Ovary (tissue), 3 donors: ENCODE results near the gene MIF4GD.

ENCODE experiments used
- POLR2A ChIP-seq: fragments of 450-650 bp; IDR thresholded peaks from one replicate; pipeline ENCODE4 v1.6.1; 2017; ENCODE audit warnings: antibody characterized with exemption, mild to moderate bottlenecking, moderate library complexity
- TF ChIP-seq, protein P1 (sequence below), 3 donors: fragments of 450-650 bp in 2 of 3; fragments of 200-600 bp in 1 of 3; IDR thresholded peaks; one replicate each; pipeline versions ENCODE4 v1.5.1 to v1.8.0; 2016 to 2022; ENCODE audit warnings: antibody characterized with exemption in 3 of 3, mild to moderate bottlenecking in 1 of 3
- donor health status: DM: no; HTN: no; CAD: no.

DNA sequence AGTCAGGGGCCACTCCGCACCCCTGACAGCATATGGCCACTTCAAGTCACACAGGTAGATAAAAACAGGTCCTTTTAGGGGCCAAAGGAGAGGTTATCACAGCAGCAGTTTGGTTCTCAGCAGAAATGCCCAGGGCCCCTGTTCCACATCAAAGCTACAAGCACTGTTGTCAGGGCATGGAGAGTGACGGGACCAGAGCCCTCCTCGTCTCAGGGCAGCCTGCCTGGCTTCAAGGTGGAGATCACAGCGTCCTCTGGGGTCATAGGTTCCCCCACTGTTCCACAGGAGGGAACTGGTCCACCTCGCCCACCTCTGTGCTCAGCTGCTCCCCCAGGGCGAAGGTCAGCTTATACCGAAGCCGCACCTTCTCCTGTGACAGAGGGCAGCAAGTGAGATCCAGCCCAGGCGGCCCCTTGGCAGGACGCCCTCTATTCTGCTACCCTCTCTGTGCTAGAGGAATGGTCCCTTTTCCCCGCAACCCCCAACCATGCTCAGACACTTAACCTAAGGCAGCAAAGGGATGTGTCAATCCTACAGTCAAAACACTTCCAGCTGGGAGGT is 32.9 kb downstream of the MIF4GD start:
- TF ChIP-seq, protein P1, sequence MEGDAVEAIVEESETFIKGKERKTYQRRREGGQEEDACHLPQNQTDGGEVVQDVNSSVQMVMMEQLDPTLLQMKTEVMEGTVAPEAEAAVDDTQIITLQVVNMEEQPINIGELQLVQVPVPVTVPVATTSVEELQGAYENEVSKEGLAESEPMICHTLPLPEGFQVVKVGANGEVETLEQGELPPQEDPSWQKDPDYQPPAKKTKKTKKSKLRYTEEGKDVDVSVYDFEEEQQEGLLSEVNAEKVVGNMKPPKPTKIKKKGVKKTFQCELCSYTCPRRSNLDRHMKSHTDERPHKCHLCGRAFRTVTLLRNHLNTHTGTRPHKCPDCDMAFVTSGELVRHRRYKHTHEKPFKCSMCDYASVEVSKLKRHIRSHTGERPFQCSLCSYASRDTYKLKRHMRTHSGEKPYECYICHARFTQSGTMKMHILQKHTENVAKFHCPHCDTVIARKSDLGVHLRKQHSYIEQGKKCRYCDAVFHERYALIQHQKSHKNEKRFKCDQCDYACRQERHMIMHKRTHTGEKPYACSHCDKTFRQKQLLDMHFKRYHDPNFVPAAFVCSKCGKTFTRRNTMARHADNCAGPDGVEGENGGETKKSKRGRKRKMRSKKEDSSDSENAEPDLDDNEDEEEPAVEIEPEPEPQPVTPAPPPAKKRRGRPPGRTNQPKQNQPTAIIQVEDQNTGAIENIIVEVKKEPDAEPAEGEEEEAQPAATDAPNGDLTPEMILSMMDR (IDR thresholded peaks at IDR 0.05) = no peak
- no peak for TF ChIP-seq POLR2A
